ENCODE results near the gene ANKRD37.

GRCh38 chr4:185358959-185359358 is 37.7 kb upstream of the ANKRD37 start:
- TF ChIP-seq CTCF (IDR thresholded peaks at IDR 0.05) (no peak), ZFX (IDR thresholded peaks at IDR 0.05; ENCODE audit: borderline replicate concordance) (no peak)

Measured in 22Rv1 (cell line).